Neutrophil (primary cell): Measurements from ENCODE around the gene KAT6B.

Experiments used
- H3K27ac ChIP-seq: fragments of 200-600 bp; sonication (generic); 2 replicates; pipeline ENCODE4 v1.5.1; 2016; ENCODE audit warnings: mild to moderate bottlenecking, moderate library complexity
- H3K27me3 ChIP-seq: fragments of 200-600 bp; sonication (generic); 2 replicates; pipeline ENCODE4 v1.6.0; 2016; ENCODE audit warnings: mild to moderate bottlenecking
- H3K36me3 ChIP-seq: fragments of 200-600 bp; sonication (generic); 2 replicates; pipeline ENCODE4 v1.5.1; 2017
- H3K4me1 ChIP-seq, 2 experiments: fragments of 200-600 bp in 1 of 2; sonication (generic) in 1 of 2; 1 replicate in 1 of 2; 2 replicates in 1 of 2; pipeline versions ENCODE4 v1.5.1 to v1.6.1; 2013 to 2016; ENCODE audit warnings: low read depth in 1 of 2, low read length in 1 of 2, mild to moderate bottlenecking in 1 of 2, moderate library complexity in 1 of 2; ENCODE audit not compliant: control insufficient read depth in 1 of 2, insufficient read depth in 1 of 2
- H3K4me3 ChIP-seq, 2 experiments: fragments of 200-600 bp in 1 of 2; sonication (generic) in 1 of 2; 1 replicate in 1 of 2; 2 replicates in 1 of 2; pipeline ENCODE4 v1.5.1; 2013 to 2016; ENCODE audit warnings: low read depth in 1 of 2, low read length in 1 of 2, mild to moderate bottlenecking in 1 of 2, moderate library complexity in 1 of 2
- H3K9me3 ChIP-seq: fragments of 200-600 bp; sonication (generic); 2 replicates; pipeline ENCODE4 v1.5.1; 2016
- TF ChIP-seq, protein P1 (sequence below): fragments of 200-600 bp; sonication (generic); IDR thresholded peaks from 2 replicates; pipeline ENCODE4 v1.5.1; 2016; ENCODE audit warnings: antibody characterized with exemption

Gene KAT6B

DNA sequence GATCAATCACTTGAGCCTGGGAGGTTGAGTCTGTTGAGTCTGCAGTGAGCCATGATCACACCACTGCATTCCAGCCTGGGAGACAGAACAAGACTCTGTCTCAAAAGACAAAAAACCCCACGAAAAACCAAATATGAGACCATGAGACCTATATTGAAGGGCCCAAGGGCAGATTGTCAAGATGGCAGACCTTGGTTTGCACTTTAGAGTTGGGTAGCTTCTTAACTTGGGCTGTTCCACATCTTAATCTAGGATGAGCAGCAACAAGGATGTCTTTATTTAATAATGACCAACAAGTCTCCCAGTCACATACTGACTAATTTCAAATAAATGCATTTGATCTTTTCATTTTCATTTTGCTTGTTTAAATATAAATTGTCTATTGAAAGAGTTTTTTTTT, 43.8 kb downstream of the KAT6B start:
- no peak overlapping the region for H3K4me3 ChIP-seq
- H3K27me3 ChIP-seq: no peaks in the 10 kb centered on the region
- H3K4me1 ChIP-seq: peaks cover 0 to 4% of the 10 kb centered on the region in 2 experiments
- H3K36me3 ChIP-seq: no peaks in the 10 kb centered on the region
- TF ChIP-seq, protein P1, sequence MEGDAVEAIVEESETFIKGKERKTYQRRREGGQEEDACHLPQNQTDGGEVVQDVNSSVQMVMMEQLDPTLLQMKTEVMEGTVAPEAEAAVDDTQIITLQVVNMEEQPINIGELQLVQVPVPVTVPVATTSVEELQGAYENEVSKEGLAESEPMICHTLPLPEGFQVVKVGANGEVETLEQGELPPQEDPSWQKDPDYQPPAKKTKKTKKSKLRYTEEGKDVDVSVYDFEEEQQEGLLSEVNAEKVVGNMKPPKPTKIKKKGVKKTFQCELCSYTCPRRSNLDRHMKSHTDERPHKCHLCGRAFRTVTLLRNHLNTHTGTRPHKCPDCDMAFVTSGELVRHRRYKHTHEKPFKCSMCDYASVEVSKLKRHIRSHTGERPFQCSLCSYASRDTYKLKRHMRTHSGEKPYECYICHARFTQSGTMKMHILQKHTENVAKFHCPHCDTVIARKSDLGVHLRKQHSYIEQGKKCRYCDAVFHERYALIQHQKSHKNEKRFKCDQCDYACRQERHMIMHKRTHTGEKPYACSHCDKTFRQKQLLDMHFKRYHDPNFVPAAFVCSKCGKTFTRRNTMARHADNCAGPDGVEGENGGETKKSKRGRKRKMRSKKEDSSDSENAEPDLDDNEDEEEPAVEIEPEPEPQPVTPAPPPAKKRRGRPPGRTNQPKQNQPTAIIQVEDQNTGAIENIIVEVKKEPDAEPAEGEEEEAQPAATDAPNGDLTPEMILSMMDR: no peak
- no peaks in the 10 kb centered on the region for H3K9me3 ChIP-seq
- no peak overlapping the region for H3K27ac ChIP-seq

GRCh38 chr10:74871595-74872382, 45.4 kb downstream of the KAT6B start:
- no peak overlapping the region for H3K4me3 ChIP-seq
- H3K9me3 ChIP-seq: no peaks in the 10 kb centered on the region
- peaks cover 0 to 4% of the 10 kb centered on the region in 2 experiments for H3K4me1 ChIP-seq
- H3K27me3 ChIP-seq: no peaks in the 10 kb centered on the region
- TF ChIP-seq, protein P1: no peak
- no peak overlapping the region for H3K27ac ChIP-seq
- no peaks in the 10 kb centered on the region for H3K36me3 ChIP-seq

DNA sequence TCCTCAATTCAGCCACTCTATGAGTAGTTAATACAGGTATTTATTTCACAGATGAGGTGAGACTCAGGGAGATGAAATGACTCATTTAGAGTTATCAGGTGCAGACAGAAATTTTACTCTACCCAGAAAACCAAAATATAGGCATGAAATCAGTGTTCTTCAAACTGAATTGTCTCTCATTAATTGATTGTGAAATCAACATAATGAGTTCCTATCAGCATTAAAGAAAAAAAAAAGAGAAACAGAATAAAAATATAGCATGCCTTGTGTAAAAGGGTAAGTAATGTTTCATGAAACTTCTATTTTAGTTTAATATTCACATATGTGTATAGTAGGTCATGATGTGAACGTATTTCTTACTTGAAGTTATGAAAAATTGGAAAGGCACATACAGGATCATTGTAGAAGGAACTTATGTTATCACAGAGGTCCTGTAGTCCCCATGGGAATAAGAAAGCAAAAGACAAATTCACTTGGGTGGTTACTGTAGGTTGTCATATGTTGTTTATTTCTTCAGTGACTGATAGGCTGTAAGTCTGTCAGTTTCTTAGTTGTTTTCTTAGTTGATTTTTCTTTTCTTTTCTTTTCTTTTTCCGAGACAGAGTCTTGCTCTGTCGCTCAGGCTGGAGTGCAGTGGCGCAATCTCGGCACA, 47.5 kb downstream of the KAT6B start:
- no peak overlapping the region for H3K27ac ChIP-seq
- H3K36me3 ChIP-seq: no peaks in the 10 kb centered on the region
- H3K4me3 ChIP-seq: no peak overlapping the region
- TF ChIP-seq, protein P1: no peak
- peaks cover 0 to 4% of the 10 kb centered on the region in 2 experiments for H3K4me1 ChIP-seq
- H3K9me3 ChIP-seq: no peaks in the 10 kb centered on the region
- no peaks in the 10 kb centered on the region for H3K27me3 ChIP-seq

DNA sequence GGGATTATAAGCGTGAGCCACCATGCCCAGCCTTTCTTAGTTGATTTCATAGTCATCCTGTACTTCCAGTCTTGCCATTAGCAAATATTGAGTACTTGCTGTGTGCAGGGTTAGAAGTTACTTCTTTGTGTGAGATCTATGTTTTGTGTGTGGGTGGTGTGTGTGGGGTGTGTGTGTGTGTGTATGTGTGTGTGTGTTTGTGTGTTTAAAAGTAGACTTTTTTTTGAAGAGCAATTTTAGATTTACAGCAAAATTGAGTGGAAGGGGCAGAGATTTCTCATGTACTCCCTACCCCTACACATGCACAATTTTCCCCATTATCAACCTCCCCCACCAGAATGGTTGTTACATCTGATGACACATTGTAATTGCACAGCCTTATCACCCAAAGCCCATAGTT, 48.2 kb downstream of the KAT6B start:
- Histone ChIP-seq H3K9me3 (no peaks in the 10 kb centered on the region), H3K36me3 (no peaks in the 10 kb centered on the region), H3K4me1 (peaks cover 0 to 4% of the 10 kb centered on the region in 2 experiments), H3K27me3 (no peaks in the 10 kb centered on the region), H3K4me3 (no peak overlapping the region), H3K27ac (no peak overlapping the region)
- TF ChIP-seq, protein P1: no peak

DNA sequence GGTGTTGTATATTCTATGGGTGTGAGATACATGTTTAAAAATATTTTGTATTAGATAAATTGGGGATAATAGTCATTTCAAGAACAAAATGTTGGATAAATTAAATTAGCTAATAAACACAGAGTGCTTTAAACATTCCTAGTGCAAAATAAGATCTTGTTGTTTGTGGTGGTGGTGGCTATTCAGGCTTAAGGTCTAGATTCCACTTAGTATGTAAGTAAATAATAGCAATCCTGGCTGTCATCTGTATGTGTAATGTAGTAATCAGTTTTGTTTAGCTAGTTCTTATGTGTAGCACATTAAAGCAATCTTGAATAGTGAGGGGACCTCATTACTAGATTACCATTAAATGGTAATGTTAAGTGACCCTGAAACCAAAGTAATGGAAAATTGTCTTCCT, 48.7 kb downstream of the KAT6B start:
- TF ChIP-seq, protein P1: no peak
- Histone ChIP-seq H3K4me3 (no peak overlapping the region), H3K27me3 (no peaks in the 10 kb centered on the region), H3K4me1 (peaks cover 0 to 4% of the 10 kb centered on the region in 2 experiments), H3K27ac (no peak overlapping the region), H3K36me3 (no peaks in the 10 kb centered on the region), H3K9me3 (no peaks in the 10 kb centered on the region)
